Measurements from ENCODE around the gene LMOD3.

LMOD3 gene

GRCh38 chr3:69144631-69145245, 22.3 kb upstream of the LMOD3 start:
- no peak overlapping the region for H3K27ac ChIP-seq (ENCODE audit: low read depth, low read length, severe bottlenecking)
- H3K4me3 ChIP-seq (ENCODE audit: extremely low read depth, insufficient read depth, low read length, poor library complexity, severe bottlenecking), result no peak overlapping the region
- WGBS, 2 experiments (ENCODE audit: insufficient coverage in 2 of 2), result 20% methylated on average over 1 of the region's 3 CpGs; no CpG with 5 or more reads in 1 of the 2 experiments
- no peaks in the 10 kb centered on the region for H3K9me3 ChIP-seq (ENCODE audit: control insufficient read depth, low read length)
- H3K36me3 ChIP-seq (ENCODE audit: control insufficient read depth, insufficient read depth, low read length), result no peaks in the 10 kb centered on the region
- H3K4me1 ChIP-seq (ENCODE audit: control insufficient read depth, insufficient read depth, low read length, poor library complexity, severe bottlenecking), result peaks cover 7% of the 10 kb centered on the region

GRCh38 chr3:69143612-69144011, 21.2 kb upstream of the LMOD3 start:
- Histone ChIP-seq H3K4me1 (ENCODE audit: control insufficient read depth, insufficient read depth, low read length, poor library complexity, severe bottlenecking) (peaks cover 7% of the 10 kb centered on the region), H3K9me3 (ENCODE audit: control insufficient read depth, low read length) (no peaks in the 10 kb centered on the region), H3K4me3 (ENCODE audit: extremely low read depth, insufficient read depth, low read length, poor library complexity, severe bottlenecking) (no peak overlapping the region), H3K36me3 (ENCODE audit: control insufficient read depth, insufficient read depth, low read length) (no peaks in the 10 kb centered on the region), H3K27ac (ENCODE audit: low read depth, low read length, severe bottlenecking) (no peak overlapping the region)
- 63 to 80% methylated on average over 1 of the region's 3 CpGs for WGBS, 2 experiments (ENCODE audit: insufficient coverage in 2 of 2)

GRCh38 chr3:69142797-69143454, 20.5 kb upstream of the LMOD3 start:
- peaks cover 7% of the 10 kb centered on the region for H3K4me1 ChIP-seq (ENCODE audit: control insufficient read depth, insufficient read depth, low read length, poor library complexity, severe bottlenecking)
- WGBS, 2 experiments (ENCODE audit: insufficient coverage in 2 of 2), result no CpG with 5 or more reads among the region's 4 CpGs
- no peaks in the 10 kb centered on the region for H3K9me3 ChIP-seq (ENCODE audit: control insufficient read depth, low read length)
- H3K27ac ChIP-seq (ENCODE audit: low read depth, low read length, severe bottlenecking), result no peak overlapping the region
- no peak overlapping the region for H3K4me3 ChIP-seq (ENCODE audit: extremely low read depth, insufficient read depth, low read length, poor library complexity, severe bottlenecking)
- H3K36me3 ChIP-seq (ENCODE audit: control insufficient read depth, insufficient read depth, low read length), result no peaks in the 10 kb centered on the region

- H3K36me3 ChIP-seq (ENCODE audit: control insufficient read depth, insufficient read depth, low read length), result no peaks in the 10 kb centered on the region
- peaks cover 7% of the 10 kb centered on the region for H3K4me1 ChIP-seq (ENCODE audit: control insufficient read depth, insufficient read depth, low read length, poor library complexity, severe bottlenecking)
- no peak overlapping the region for H3K27ac ChIP-seq (ENCODE audit: low read depth, low read length, severe bottlenecking)
- H3K4me3 ChIP-seq (ENCODE audit: extremely low read depth, insufficient read depth, low read length, poor library complexity, severe bottlenecking), result no peak overlapping the region
- no peaks in the 10 kb centered on the region for H3K9me3 ChIP-seq (ENCODE audit: control insufficient read depth, low read length)
- WGBS, 2 experiments (ENCODE audit: insufficient coverage in 2 of 2), result 67 to 90% methylated on average over 1 of the region's 3 CpGs
Observed at GRCh38 chr3:69142090-69142489, 19.7 kb upstream of the LMOD3 start.

- Histone ChIP-seq H3K4me1 (ENCODE audit: control insufficient read depth, insufficient read depth, low read length, poor library complexity, severe bottlenecking) (peaks cover 7% of the 10 kb centered on the region), H3K4me3 (ENCODE audit: extremely low read depth, insufficient read depth, low read length, poor library complexity, severe bottlenecking) (no peak overlapping the region), H3K27ac (ENCODE audit: low read depth, low read length, severe bottlenecking) (no peak overlapping the region), H3K9me3 (ENCODE audit: control insufficient read depth, low read length) (no peaks in the 10 kb centered on the region), H3K36me3 (ENCODE audit: control insufficient read depth, insufficient read depth, low read length) (no peaks in the 10 kb centered on the region)
Observed at GRCh38 chr3:69141313-69141712, 18.9 kb upstream of the LMOD3 start.

- Histone ChIP-seq H3K4me3 (ENCODE audit: extremely low read depth, insufficient read depth, low read length, poor library complexity, severe bottlenecking) (no peak overlapping the region), H3K4me1 (ENCODE audit: control insufficient read depth, insufficient read depth, low read length, poor library complexity, severe bottlenecking) (peaks cover under 1% of the 10 kb centered on the region), H3K9me3 (ENCODE audit: control insufficient read depth, low read length) (no peaks in the 10 kb centered on the region), H3K27ac (ENCODE audit: low read depth, low read length, severe bottlenecking) (no peak overlapping the region), H3K36me3 (ENCODE audit: control insufficient read depth, insufficient read depth, low read length) (no peaks in the 10 kb centered on the region)
- WGBS, 2 experiments (ENCODE audit: insufficient coverage in 2 of 2), result 100% methylated on average over 1 of the region's 2 CpGs; no CpG with 5 or more reads in 1 of the 2 experiments
Observed at GRCh38 chr3:69137412-69137811, 15.0 kb upstream of the LMOD3 start.

- H3K4me3 ChIP-seq (ENCODE audit: extremely low read depth, insufficient read depth, low read length, poor library complexity, severe bottlenecking), result no peak overlapping the region
- no peaks in the 10 kb centered on the region for H3K36me3 ChIP-seq (ENCODE audit: control insufficient read depth, insufficient read depth, low read length)
- H3K9me3 ChIP-seq (ENCODE audit: control insufficient read depth, low read length), result no peaks in the 10 kb centered on the region
- no peaks in the 10 kb centered on the region for H3K4me1 ChIP-seq (ENCODE audit: control insufficient read depth, insufficient read depth, low read length, poor library complexity, severe bottlenecking)
- H3K27ac ChIP-seq (ENCODE audit: low read depth, low read length, severe bottlenecking), result no peak overlapping the region
Observed at GRCh38 chr3:69137005-69137404, 14.6 kb upstream of the LMOD3 start.

GRCh38 chr3:69130689-69131088, 8.3 kb upstream of the LMOD3 start:
- Histone ChIP-seq H3K4me1 (ENCODE audit: control insufficient read depth, insufficient read depth, low read length, poor library complexity, severe bottlenecking) (no peaks in the 10 kb centered on the region), H3K4me3 (ENCODE audit: extremely low read depth, insufficient read depth, low read length, poor library complexity, severe bottlenecking) (no peak overlapping the region), H3K36me3 (ENCODE audit: control insufficient read depth, insufficient read depth, low read length) (no peaks in the 10 kb centered on the region), H3K27ac (ENCODE audit: low read depth, low read length, severe bottlenecking) (no peak overlapping the region), H3K9me3 (ENCODE audit: control insufficient read depth, low read length) (no peaks in the 10 kb centered on the region)

GRCh38 chr3:69129531-69129930, 7.1 kb upstream of the LMOD3 start:
- Histone ChIP-seq H3K27ac (ENCODE audit: low read depth, low read length, severe bottlenecking) (no peak overlapping the region), H3K36me3 (ENCODE audit: control insufficient read depth, insufficient read depth, low read length) (no peaks in the 10 kb centered on the region), H3K4me3 (ENCODE audit: extremely low read depth, insufficient read depth, low read length, poor library complexity, severe bottlenecking) (no peak overlapping the region), H3K4me1 (ENCODE audit: control insufficient read depth, insufficient read depth, low read length, poor library complexity, severe bottlenecking) (no peaks in the 10 kb centered on the region), H3K9me3 (ENCODE audit: control insufficient read depth, low read length) (no peaks in the 10 kb centered on the region)
- 75% methylated on average over 1 of the region's 1 CpG; no CpG with 5 or more reads in 1 of the 2 experiments for WGBS, 2 experiments (ENCODE audit: insufficient coverage in 2 of 2)

GRCh38 chr3:69128509-69128908, 6.1 kb upstream of the LMOD3 start:
- H3K9me3 ChIP-seq (ENCODE audit: control insufficient read depth, low read length), result no peaks in the 10 kb centered on the region
- no peaks in the 10 kb centered on the region for H3K4me1 ChIP-seq (ENCODE audit: control insufficient read depth, insufficient read depth, low read length, poor library complexity, severe bottlenecking)
- no peak overlapping the region for H3K27ac ChIP-seq (ENCODE audit: low read depth, low read length, severe bottlenecking)

GRCh38 chr3:69126999-69127398, 4.6 kb upstream of the LMOD3 start:
- 75 to 96% methylated on average over 2 of the region's 2 CpGs for WGBS, 2 experiments (ENCODE audit: insufficient coverage in 2 of 2)
- no peak overlapping the region for H3K4me3 ChIP-seq (ENCODE audit: extremely low read depth, insufficient read depth, low read length, poor library complexity, severe bottlenecking)
- no peaks in the 10 kb centered on the region for H3K36me3 ChIP-seq (ENCODE audit: control insufficient read depth, insufficient read depth, low read length)
- H3K27ac ChIP-seq (ENCODE audit: low read depth, low read length, severe bottlenecking), result no peak overlapping the region
- H3K9me3 ChIP-seq (ENCODE audit: control insufficient read depth, low read length), result no peaks in the 10 kb centered on the region
- no peaks in the 10 kb centered on the region for H3K4me1 ChIP-seq (ENCODE audit: control insufficient read depth, insufficient read depth, low read length, poor library complexity, severe bottlenecking)

More at GRCh38 chr3:69128509-69128908, 6.1 kb upstream of the LMOD3 start:
- Histone ChIP-seq H3K36me3 (ENCODE audit: control insufficient read depth, insufficient read depth, low read length) (no peaks in the 10 kb centered on the region), H3K4me3 (ENCODE audit: extremely low read depth, insufficient read depth, low read length, poor library complexity, severe bottlenecking) (no peak overlapping the region)
